ENCODE data around the gene UBAC2.
A peak's percentile ranks its signal among the peaks of the same experiment; 100 is the strongest.

UBAC2 gene

DNA sequence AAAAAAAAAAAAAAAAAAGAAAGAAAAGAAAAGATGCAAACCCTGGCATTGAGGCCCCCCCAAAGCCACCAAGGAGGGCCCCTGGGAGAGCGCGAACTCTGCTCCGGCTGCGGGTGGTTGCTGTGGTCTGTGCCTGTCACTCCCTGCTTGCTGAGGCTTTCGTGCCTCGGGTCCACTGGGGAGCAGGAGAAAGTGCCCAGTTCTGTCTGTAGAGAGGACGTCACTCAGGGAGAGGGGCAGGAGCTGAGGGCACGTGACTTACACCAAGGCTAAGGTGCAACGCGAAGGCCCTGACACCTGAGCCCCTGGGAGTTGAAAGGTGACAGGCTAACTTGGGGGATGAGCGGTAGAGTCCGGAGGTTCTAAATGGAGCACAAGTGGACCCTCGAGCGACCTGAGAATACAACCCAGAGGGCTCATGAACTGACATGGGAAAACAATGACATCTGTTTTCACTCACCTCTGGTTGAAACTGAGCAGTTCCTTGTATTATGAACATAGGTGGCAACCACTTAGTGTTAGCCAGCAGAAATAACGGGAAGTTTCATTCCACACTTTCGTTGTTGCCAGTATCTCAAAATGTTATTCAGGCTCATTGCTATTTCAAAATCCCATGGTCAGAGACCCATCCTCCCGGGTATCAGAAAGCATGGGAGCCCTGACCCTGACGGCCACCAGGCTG, 231.4 kb downstream of the UBAC2 start:
- Histone ChIP-seq H3K27ac (peak overlapping the region; percentile 56), H3K36me3 (replicated peaks) (no peaks in the 10 kb centered on the region), H3K27me3 (replicated peaks) (no peaks in the 10 kb centered on the region), H3K4me3 (ENCODE audit: low read depth, low read length) (no peak overlapping the region)
- DNase-seq = no peak
- no peak for TF ChIP-seq CTCF (IDR thresholded peaks at IDR 0.05; ENCODE audit: low read depth, low read length, missing control alignments)
- in situ Hi-C loops (cut with HindIII; ENCODE audit: low pct_ligation_motif_present, low sequenced_read_pairs) = no loop called here

GRCh38 chr13:99432609-99433542, 232.2 kb downstream of the UBAC2 start:
- Histone ChIP-seq H3K36me3 (replicated peaks) (no peaks in the 10 kb centered on the region), H3K27ac (peak overlapping the region; percentile 56), H3K4me3 (ENCODE audit: low read depth, low read length) (peak overlapping the region; percentile 35), H3K27me3 (replicated peaks) (no peaks in the 10 kb centered on the region)
- peak; percentile 84 for DNase-seq
- in situ Hi-C loops (cut with HindIII; ENCODE audit: low pct_ligation_motif_present, low sequenced_read_pairs) = no loop called here
- TF ChIP-seq CTCF (IDR thresholded peaks at IDR 0.05; ENCODE audit: low read depth, low read length, missing control alignments) = peak; percentile 12

GRCh38 chr13:99433543-99434075, 233.0 kb downstream of the UBAC2 start:
- H3K4me3 ChIP-seq (ENCODE audit: low read depth, low read length) = no peak overlapping the region
- in situ Hi-C loops (cut with HindIII; ENCODE audit: low pct_ligation_motif_present, low sequenced_read_pairs) = no loop called here
- H3K27me3 ChIP-seq (replicated peaks) = peaks cover under 1% of the 10 kb centered on the region
- H3K36me3 ChIP-seq (replicated peaks) = no peaks in the 10 kb centered on the region
- TF ChIP-seq CTCF (IDR thresholded peaks at IDR 0.05; ENCODE audit: low read depth, low read length, missing control alignments) = no peak
- no peak for DNase-seq
- no peak overlapping the region for H3K27ac ChIP-seq

DNA sequence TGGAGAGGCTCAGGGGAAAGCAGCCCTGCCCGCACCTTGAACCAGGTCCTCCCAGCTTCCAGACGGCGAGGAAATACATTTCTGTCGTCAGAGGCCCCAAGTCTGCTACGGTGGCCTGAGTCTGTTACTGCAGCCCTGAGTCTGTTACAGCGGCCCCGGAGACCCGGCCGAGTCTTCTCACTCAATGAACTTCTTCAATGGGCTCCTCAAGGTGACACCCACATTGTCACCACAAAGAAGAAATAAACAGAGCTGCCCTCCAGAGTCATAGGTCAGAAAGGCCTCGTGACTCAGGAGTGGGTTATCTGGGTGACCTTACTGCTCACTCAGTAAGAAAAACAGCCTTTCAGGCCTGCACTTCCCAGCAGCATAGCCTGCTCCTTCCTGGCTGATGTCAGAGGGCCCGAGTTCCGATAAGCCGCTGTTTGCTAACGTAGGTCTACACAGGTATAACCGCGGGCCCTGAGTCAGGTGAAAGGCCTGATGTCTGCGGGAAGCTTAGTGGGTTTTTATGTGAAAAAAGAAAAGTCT, 233.7 kb downstream of the UBAC2 start:
- in situ Hi-C loops (cut with HindIII; ENCODE audit: low pct_ligation_motif_present, low sequenced_read_pairs) = no loop called here
- H3K4me3 ChIP-seq (ENCODE audit: low read depth, low read length) = no peak overlapping the region
- peak; percentile 19 for TF ChIP-seq CTCF (IDR thresholded peaks at IDR 0.05; ENCODE audit: low read depth, low read length, missing control alignments)
- no peak for DNase-seq
- H3K27me3 ChIP-seq (replicated peaks) = peaks cover 3% of the 10 kb centered on the region
- H3K36me3 ChIP-seq (replicated peaks) = no peaks in the 10 kb centered on the region
- no peak overlapping the region for H3K27ac ChIP-seq

DNA sequence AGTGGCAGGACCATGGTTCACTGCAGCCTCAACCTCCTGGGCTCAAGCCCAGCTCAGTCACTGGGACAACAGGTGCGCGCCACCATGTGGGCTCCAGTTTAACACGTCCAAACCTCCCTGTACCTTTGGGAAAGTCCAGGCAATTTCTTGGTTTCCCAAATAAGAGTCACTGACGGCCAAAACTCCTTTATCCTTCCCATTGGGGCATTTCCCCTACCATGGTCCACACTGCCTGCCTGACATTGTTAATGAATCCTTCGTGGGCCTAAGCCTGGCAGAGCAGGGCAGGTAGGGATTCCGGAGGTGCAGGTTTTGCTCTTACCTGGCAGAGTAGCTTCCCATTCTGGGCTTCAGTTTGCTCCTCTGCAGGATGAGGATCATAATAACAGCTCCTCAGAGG, 234.5 kb downstream of the UBAC2 start:
- no peak overlapping the region for H3K4me3 ChIP-seq (ENCODE audit: low read depth, low read length)
- TF ChIP-seq CTCF (IDR thresholded peaks at IDR 0.05; ENCODE audit: low read depth, low read length, missing control alignments) = no peak

More for the DNA sequence above, 234.5 kb downstream of the UBAC2 start:
- H3K27ac ChIP-seq = no peak overlapping the region
- no peaks in the 10 kb centered on the region for H3K36me3 ChIP-seq (replicated peaks)
- in situ Hi-C loops (cut with HindIII; ENCODE audit: low pct_ligation_motif_present, low sequenced_read_pairs) = no loop called here
- H3K27me3 ChIP-seq (replicated peaks) = peaks cover 3% of the 10 kb centered on the region
- DNase-seq = no peak
